RPMI7951 (cell line): ENCODE measurements around the gene HBZ. TPM values are rescaled to one million over a fixed set of nuclear protein-coding genes. Genes with fewer than 3 reads are reported as not detected.
"Not testable (repeated sequence)": the region's sequence is repeated elsewhere in the genome, so short reads cannot be mapped to it uniquely, and the experiment has no call there.

Experiments used
- DNase-seq: peaks from one replicate; pipeline ENCODE4 v3.0.0-alpha.2; 2012; ENCODE audit warnings: low read depth
- total RNA-seq: library from RNA; depleted of rRNA; stranded (reverse); fragments of >200 nt; shearing (Covaris generic); gene quantifications from 2 replicates; pipeline ENCODE4 v1.2.3, GENCODE V29; 2014

The HBZ gene
- total RNA-seq, 1 experiment from 2014 or later, result not detected

GRCh38 chr16:133716-134115 lies 18.7 kb upstream of the HBZ start:
- no peak for DNase-seq

- DNase-seq, result no peak
These were observed 14.4 kb upstream of the HBZ start for GRCh38 chr16:138049-138417.

GRCh38 chr16:140175-140857 lies 12.1 kb upstream of the HBZ start:
- DNase-seq, result no peak

- DNase-seq, result no peak
These were observed 10.0 kb upstream of the HBZ start for GRCh38 chr16:142405-142967.

- DNase-seq, result no peak
These were observed 9.4 kb upstream of the HBZ start for GRCh38 chr16:143047-143446.

- no peak for DNase-seq
These were observed 9.0 kb upstream of the HBZ start for GRCh38 chr16:143456-143855.

- DNase-seq, result no peak
These were observed 7.6 kb upstream of the HBZ start for GRCh38 chr16:144797-145252.

GRCh38 chr16:146646-147045 lies 5.8 kb upstream of the HBZ start:
- no peak for DNase-seq

- DNase-seq, result peak; percentile 48
These were observed 3.3 kb upstream of the HBZ start for GRCh38 chr16:149024-149660.

- not testable (repeated sequence) for DNase-seq
These were observed 681 bp downstream of the HBZ start for GRCh38 chr16:153129-153521.

- not testable (repeated sequence) for DNase-seq
These were observed 1.2 kb downstream of the HBZ start for GRCh38 chr16:153550-154216.

- peak; percentile 24 for DNase-seq
These were observed 2.0 kb downstream of the HBZ start for GRCh38 chr16:154217-155030.

GRCh38 chr16:155031-155398 lies 2.6 kb downstream of the HBZ start:
- DNase-seq, result no peak

- DNase-seq, result no peak
These were observed 6.8 kb downstream of the HBZ start for GRCh38 chr16:159136-159849.

GRCh38 chr16:160242-160641 lies 7.8 kb downstream of the HBZ start:
- not testable (repeated sequence) for DNase-seq

GRCh38 chr16:160691-161190 lies 8.3 kb downstream of the HBZ start:
- DNase-seq, result no peak

- DNase-seq, result no peak
These were observed 10.0 kb downstream of the HBZ start for GRCh38 chr16:162271-162991.

- not testable (repeated sequence) for DNase-seq
These were observed 10.7 kb downstream of the HBZ start for GRCh38 chr16:163139-163538.

GRCh38 chr16:163696-164095 lies 11.3 kb downstream of the HBZ start:
- DNase-seq, result not testable (repeated sequence)

GRCh38 chr16:164134-164823 lies 11.8 kb downstream of the HBZ start:
- DNase-seq, result not testable (repeated sequence)
